Activated naive CD8-positive, alpha-beta T cell treated with anti-CD3 and anti-CD28 coated beads, Interleukin-2, amount 10 ng/mL, durations not matched to agents 7 days and 5 days (primary cell): ENCODE measurements around the gene YTHDF2. TPM values are rescaled to one million over a fixed set of nuclear protein-coding genes. Genes with fewer than 3 reads are reported as not detected.
A peak's percentile ranks its signal among the peaks of the same experiment; 100 is the strongest.
"Not testable (repeated sequence)": the region's sequence is repeated elsewhere in the genome, so short reads cannot be mapped to it uniquely, and the experiment has no call there.

Experiments used
- ATAC-seq: fragments of 150-1000 bp; cut with Tn5 transposase; one replicate; pipeline ENCODE4 v1.10.0; 2021; ENCODE audit warnings: low read depth, moderate library complexity
- POLR2A ChIA-PET: fragments of 350-600 bp; sonication (Branson Sonifier 250); formaldehyde crosslinking; loops from one replicate; lab custom pipeline; 2021; ENCODE audit warnings: antibody characterized with exemption; lab: Charles Lee
- DNase-seq: peaks from one replicate; pipeline ENCODE4 v3.0.0; 2021
- H3K27ac Mint-ChIP-seq: one replicate; pipeline ENCODE4 v1.8.0; 2022; ENCODE audit warnings: mild to moderate bottlenecking, mixed read lengths
- H3K27me3 Mint-ChIP-seq: one replicate; pipeline ENCODE4 v1.8.0; 2022; ENCODE audit warnings: mild to moderate bottlenecking, moderate library complexity, mixed read lengths
- H3K36me3 Mint-ChIP-seq: one replicate; pipeline ENCODE4 v1.8.0; 2021; ENCODE audit warnings: mild to moderate bottlenecking, mixed read lengths
- H3K4me1 Mint-ChIP-seq: one replicate; pipeline ENCODE4 v1.8.0; 2021; ENCODE audit warnings: mixed read lengths
- H3K4me3 Mint-ChIP-seq: one replicate; pipeline ENCODE4 v1.8.0; 2022; ENCODE audit warnings: mild to moderate bottlenecking, moderate library complexity, mixed read lengths
- H3K9me3 Mint-ChIP-seq: one replicate; pipeline ENCODE4 v1.8.0; 2021; ENCODE audit warnings: mixed read lengths
- total RNA-seq, 2 experiments: library from RNA; stranded (reverse); gene quantifications; one replicate each; pipeline ENCODE4 v1.2.3, GENCODE V29; 2021

Gene YTHDF2
- total RNA-seq, 2 experiments from 2014 or later: 62.5 to 70.2 TPM

DNA sequence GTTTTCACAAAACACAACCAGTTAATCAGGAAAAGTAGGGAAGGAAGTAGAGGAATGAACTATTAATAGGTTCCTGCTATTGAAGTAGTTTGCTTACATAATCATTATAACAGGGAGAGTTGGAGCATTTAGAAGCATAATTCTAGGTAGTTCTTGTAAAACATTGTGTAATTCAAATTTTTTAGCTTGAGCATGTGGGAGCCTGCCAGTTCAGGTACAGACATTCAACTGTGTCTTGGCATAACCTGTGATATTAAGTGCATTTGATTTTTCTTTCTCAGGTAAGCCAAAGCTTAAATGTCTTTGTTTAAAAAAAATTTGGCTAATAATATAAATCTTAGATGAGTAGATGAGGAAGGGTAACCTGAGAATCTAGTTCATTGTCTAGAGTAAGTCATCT is 3.4 kb downstream of the YTHDF2 start:
- H3K27ac Mint-ChIP-seq: peak overlapping the region; percentile 63
- POLR2A ChIA-PET: interaction anchor here (1.4 kb wide), 1 partner anchor 20 kb away, joined by 3 read pairs; no protein-coding TSS in a partner anchor
- H3K27me3 Mint-ChIP-seq: no peaks in the 10 kb centered on the region
- H3K4me3 Mint-ChIP-seq: peak overlapping the region; percentile 96
- DNase-seq (no peak), ATAC-seq (no peak)
- no peaks in the 10 kb centered on the region for H3K9me3 Mint-ChIP-seq
- H3K4me1 Mint-ChIP-seq: peaks cover 43% of the 10 kb centered on the region
- peaks cover 38% of the 10 kb centered on the region for H3K36me3 Mint-ChIP-seq

DNA sequence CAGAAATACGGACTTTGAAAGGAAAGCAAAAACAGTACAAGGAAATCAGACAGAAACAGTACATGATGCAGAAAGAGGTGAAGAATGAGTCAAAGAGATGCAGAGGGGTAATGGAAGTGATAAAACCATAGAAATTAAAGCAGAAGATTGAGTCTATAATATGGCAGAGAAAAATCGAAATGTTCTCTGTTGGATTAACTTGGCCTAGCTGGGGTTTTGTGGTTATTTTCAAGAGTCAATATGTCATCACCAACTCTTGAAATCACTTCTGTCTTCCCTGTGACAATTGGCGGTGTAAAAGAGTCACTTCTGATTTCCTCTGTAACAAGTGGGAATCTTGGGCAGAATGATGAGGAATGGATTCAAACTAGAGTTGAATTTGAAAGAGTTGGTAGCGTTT is 7.4 kb downstream of the YTHDF2 start:
- DNase-seq: no peak
- no peak for ATAC-seq
- H3K9me3 Mint-ChIP-seq: no peaks in the 10 kb centered on the region
- H3K27ac Mint-ChIP-seq: peak overlapping the region; percentile 25
- H3K4me3 Mint-ChIP-seq: peak overlapping the region; percentile 51
- H3K36me3 Mint-ChIP-seq: peaks cover 36% of the 10 kb centered on the region
- POLR2A ChIA-PET: interaction anchor here (2.1 kb wide), 1 partner anchor 96 kb away, joined by 5 read pairs; the partner anchor contains the start of gene RNU11
- no peaks in the 10 kb centered on the region for H3K27me3 Mint-ChIP-seq
- H3K4me1 Mint-ChIP-seq: peaks cover 47% of the 10 kb centered on the region

DNA sequence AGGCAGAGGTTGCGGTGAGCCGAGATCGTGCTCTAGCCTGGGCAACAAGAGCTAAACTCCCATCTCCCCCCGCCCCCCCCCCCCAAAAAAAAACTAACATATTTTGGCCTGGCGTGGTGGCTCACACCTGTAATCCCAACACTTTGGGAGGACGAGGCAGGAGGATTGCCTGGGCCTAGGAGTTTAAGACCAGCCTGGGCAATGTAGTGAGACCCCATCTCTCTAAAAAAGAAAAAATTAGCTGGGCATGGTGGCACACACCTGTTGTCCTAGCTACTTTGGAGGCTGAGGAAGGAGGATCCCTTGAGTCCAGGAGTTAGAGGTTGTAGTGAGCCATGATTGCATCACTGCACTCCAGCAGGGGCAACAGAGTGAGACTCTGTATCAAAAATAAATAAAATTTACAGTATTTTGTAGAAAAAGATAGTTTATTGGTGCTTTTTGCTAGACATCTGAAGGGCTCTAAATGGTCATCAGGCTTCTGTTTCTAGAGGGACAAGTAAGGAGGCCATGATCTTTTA is 9.0 kb downstream of the YTHDF2 start:
- Mint-ChIP-seq H3K4me3 (no peak overlapping the region), H3K27me3 (no peaks in the 10 kb centered on the region), H3K9me3 (no peaks in the 10 kb centered on the region), H3K4me1 (peaks cover 47% of the 10 kb centered on the region), H3K36me3 (peaks cover 36% of the 10 kb centered on the region), H3K27ac (no peak overlapping the region)
- DNase-seq (no peak), ATAC-seq (no peak)
- POLR2A ChIA-PET: interaction anchor here (0.6 to 2.1 kb wide), 3 partner anchors 9 to 97 kb away, joined by 3 to 7 read pairs (median 5); partner anchors contain the start of genes RNU11 and YTHDF2

- Mint-ChIP-seq H3K27me3 (no peaks in the 10 kb centered on the region), H3K4me3 (no peak overlapping the region), H3K9me3 (no peaks in the 10 kb centered on the region), H3K36me3 (peaks cover 28% of the 10 kb centered on the region), H3K4me1 (peaks cover 36% of the 10 kb centered on the region), H3K27ac (no peak overlapping the region)
- DNase-seq: no peak
- POLR2A ChIA-PET: no interaction called here
- ATAC-seq: no peak
Measured at GRCh38 chr1:28750330-28750729, 13.6 kb downstream of the YTHDF2 start.

DNA sequence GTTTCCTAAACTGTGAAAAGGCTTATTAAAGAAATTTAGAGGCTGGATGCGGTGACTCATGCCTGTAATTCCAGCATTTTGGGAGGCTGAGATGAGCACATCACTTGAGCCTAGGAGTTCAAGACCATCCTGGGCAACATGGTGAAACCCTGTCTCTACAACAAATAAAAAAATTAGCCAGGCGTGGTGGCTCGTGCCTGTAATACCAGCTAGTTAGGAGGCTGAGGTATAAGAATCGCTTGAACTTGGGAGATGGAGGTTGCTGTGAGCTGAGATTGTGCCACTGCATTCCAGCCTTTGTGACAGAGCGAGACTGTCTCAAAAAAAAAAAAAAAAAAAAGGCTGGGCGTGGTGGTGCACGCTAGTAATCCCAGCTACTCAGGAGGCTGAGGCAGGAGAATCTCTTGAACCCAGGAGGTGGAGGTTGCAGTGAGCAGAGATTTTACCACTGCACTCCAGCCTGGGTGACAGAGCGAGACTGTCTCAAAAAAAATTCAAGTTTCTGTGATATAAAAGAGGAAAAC is 14.1 kb downstream of the YTHDF2 start:
- Mint-ChIP-seq H3K36me3 (peaks cover 28% of the 10 kb centered on the region), H3K4me1 (peaks cover 36% of the 10 kb centered on the region)
- not testable (repeated sequence) for DNase-seq, H3K27me3 Mint-ChIP-seq, ATAC-seq, H3K9me3 Mint-ChIP-seq, H3K4me3 Mint-ChIP-seq, H3K27ac Mint-ChIP-seq
- POLR2A ChIA-PET: interaction anchor here (0.6 kb wide), 1 partner anchor 533 kb away, joined by 3 read pairs; no protein-coding TSS in a partner anchor

- H3K36me3 Mint-ChIP-seq: peaks cover 25% of the 10 kb centered on the region
- no peak for DNase-seq
- POLR2A ChIA-PET: interaction anchor here (0.6 to 1.2 kb wide), 3 partner anchors 15 to 534 kb away, joined by 3 to 4 read pairs (median 4); partner anchors contain the start of gene YTHDF2
- no peaks in the 10 kb centered on the region for H3K9me3 Mint-ChIP-seq
- no peak overlapping the region for H3K4me3 Mint-ChIP-seq
- H3K4me1 Mint-ChIP-seq: peaks cover 33% of the 10 kb centered on the region
- no peaks in the 10 kb centered on the region for H3K27me3 Mint-ChIP-seq
- no peak for ATAC-seq
- no peak overlapping the region for H3K27ac Mint-ChIP-seq
Measured at GRCh38 chr1:28751315-28752060, 14.7 kb downstream of the YTHDF2 start.

GRCh38 chr1:28755701-28756100 is 19.0 kb downstream of the YTHDF2 start:
- no peak overlapping the region for H3K4me3 Mint-ChIP-seq
- no peak overlapping the region for H3K27ac Mint-ChIP-seq
- no peaks in the 10 kb centered on the region for H3K9me3 Mint-ChIP-seq
- ATAC-seq (no peak), DNase-seq (no peak)
- no peaks in the 10 kb centered on the region for H3K27me3 Mint-ChIP-seq
- POLR2A ChIA-PET: no interaction called here
- H3K36me3 Mint-ChIP-seq: peaks cover 25% of the 10 kb centered on the region
- H3K4me1 Mint-ChIP-seq: peaks cover 20% of the 10 kb centered on the region

DNA sequence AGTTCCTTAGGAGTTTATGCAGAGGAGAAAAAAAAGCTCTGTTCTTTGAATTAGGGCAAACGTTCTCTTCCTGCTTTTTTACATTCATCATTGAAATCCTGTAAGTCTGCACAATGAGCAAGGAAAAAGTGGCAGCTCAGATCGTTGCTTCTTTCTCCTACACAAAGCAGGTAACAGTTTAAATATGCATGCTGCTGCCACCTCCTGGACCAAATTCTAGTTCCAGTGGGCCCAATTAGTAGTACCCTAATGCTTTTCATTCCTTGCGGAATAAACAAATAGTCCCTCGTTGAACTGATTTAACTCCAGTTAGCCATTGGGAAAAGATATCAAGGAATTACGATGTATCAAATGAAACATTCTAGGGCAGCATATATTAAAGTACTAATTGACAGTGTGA is 20.1 kb downstream of the YTHDF2 start:
- no peak for ATAC-seq
- DNase-seq: no peak
- H3K27ac Mint-ChIP-seq: no peak overlapping the region
- POLR2A ChIA-PET: no interaction called here
- H3K36me3 Mint-ChIP-seq: peaks cover 21% of the 10 kb centered on the region
- H3K4me1 Mint-ChIP-seq: peaks cover 14% of the 10 kb centered on the region
- no peaks in the 10 kb centered on the region for H3K9me3 Mint-ChIP-seq
- H3K4me3 Mint-ChIP-seq: no peak overlapping the region
- H3K27me3 Mint-ChIP-seq: no peaks in the 10 kb centered on the region

DNA sequence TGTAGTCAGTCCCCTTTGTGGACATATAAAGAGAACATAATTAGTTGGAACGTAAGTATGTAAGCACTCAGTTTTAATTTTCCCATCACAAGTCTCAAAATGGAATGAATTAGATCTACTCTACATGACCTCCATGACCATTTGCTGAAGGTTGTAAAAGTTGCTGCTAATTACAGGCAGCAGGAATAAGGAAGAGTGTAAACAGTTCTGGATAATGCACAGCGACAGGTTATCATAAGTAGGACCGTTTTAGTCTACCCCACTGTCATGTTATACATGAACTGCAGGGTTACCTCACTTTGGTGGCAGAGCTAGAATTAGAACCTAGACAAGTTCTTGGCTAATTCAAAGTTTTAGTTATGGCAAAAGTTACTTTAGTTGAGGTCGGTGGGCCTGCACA is 21.7 kb downstream of the YTHDF2 start:
- DNase-seq: no peak
- Mint-ChIP-seq H3K27ac (no peak overlapping the region), H3K4me1 (peaks cover 15% of the 10 kb centered on the region), H3K4me3 (no peak overlapping the region), H3K36me3 (peaks cover 19% of the 10 kb centered on the region), H3K9me3 (no peaks in the 10 kb centered on the region), H3K27me3 (no peaks in the 10 kb centered on the region)
- POLR2A ChIA-PET: no interaction called here
- ATAC-seq: no peak

- DNase-seq (no peak), ATAC-seq (no peak)
- Mint-ChIP-seq H3K36me3 (peaks cover 15% of the 10 kb centered on the region), H3K9me3 (no peaks in the 10 kb centered on the region), H3K27me3 (no peaks in the 10 kb centered on the region), H3K4me3 (no peak overlapping the region), H3K27ac (no peak overlapping the region), H3K4me1 (peaks cover 11% of the 10 kb centered on the region)
- POLR2A ChIA-PET: no interaction called here
Measured at GRCh38 chr1:28759257-28759656, 22.5 kb downstream of the YTHDF2 start.

DNA sequence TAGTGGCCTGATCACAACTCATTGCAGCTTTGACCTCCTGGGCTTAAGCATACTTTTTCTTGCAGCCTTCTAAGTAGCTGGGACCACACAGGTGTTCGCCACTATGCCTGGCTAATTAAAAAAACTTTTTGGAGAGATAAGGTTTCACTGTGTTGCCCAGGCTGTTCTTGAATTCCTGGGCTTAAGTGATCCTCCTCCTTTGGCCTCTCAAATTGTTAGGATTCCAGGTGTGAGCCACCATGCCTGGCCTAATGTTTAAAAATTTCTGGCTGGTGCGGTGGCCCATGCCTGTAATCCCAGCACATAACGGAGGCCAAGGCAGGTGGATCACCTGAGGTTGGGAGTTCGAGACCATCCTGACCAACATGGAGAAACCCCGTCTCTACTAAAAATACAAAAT is 24.4 kb downstream of the YTHDF2 start:
- Mint-ChIP-seq H3K27ac (no peak overlapping the region), H3K4me3 (no peak overlapping the region), H3K27me3 (no peaks in the 10 kb centered on the region), H3K9me3 (no peaks in the 10 kb centered on the region), H3K4me1 (peaks cover 14% of the 10 kb centered on the region), H3K36me3 (peaks cover 24% of the 10 kb centered on the region)
- ATAC-seq: no peak
- no peak for DNase-seq
- POLR2A ChIA-PET: interaction anchor here (0.7 kb wide), 1 partner anchor 97 kb away, joined by 3 read pairs; no protein-coding TSS in a partner anchor

- H3K9me3 Mint-ChIP-seq: no peaks in the 10 kb centered on the region
- peaks cover 14% of the 10 kb centered on the region for H3K36me3 Mint-ChIP-seq
- H3K4me3 Mint-ChIP-seq: no peak overlapping the region
- no peaks in the 10 kb centered on the region for H3K27me3 Mint-ChIP-seq
- DNase-seq (no peak), ATAC-seq (no peak)
- POLR2A ChIA-PET: no interaction called here
- peaks cover 11% of the 10 kb centered on the region for H3K4me1 Mint-ChIP-seq
- no peak overlapping the region for H3K27ac Mint-ChIP-seq
Measured at GRCh38 chr1:28766532-28767183, 29.9 kb downstream of the YTHDF2 start.

- Mint-ChIP-seq H3K4me1 (peaks cover 10% of the 10 kb centered on the region), H3K9me3 (no peaks in the 10 kb centered on the region), H3K4me3 (no peak overlapping the region), H3K27me3 (no peaks in the 10 kb centered on the region), H3K27ac (no peak overlapping the region), H3K36me3 (peaks cover 9% of the 10 kb centered on the region)
- DNase-seq (no peak), ATAC-seq (no peak)
- POLR2A ChIA-PET: interaction anchor here (0.7 kb wide), 2 partner anchors 192 to 1931 kb away, joined by 3 to 15 read pairs; no protein-coding TSS in a partner anchor
Measured at GRCh38 chr1:28770601-28771165, 33.9 kb downstream of the YTHDF2 start.
